K562 (cell line): Measurements from ENCODE around the gene DELE1. TPM values are rescaled to one million over a fixed set of nuclear protein-coding genes. Genes with fewer than 3 reads are reported as not detected.

Experiments used
- ATAC-seq: fragments of 200-7000 bp; cut with Tn5 transposase; 3 replicates; pipeline ENCODE4 v1.9.1; 2020; ENCODE audit warnings: moderate library complexity
- BruUV-seq: library from RNA; stranded (reverse); fragments of 400-500 nt; replicated peaks from 2 replicates; lab custom pipeline; 2021; lab: Mats Ljungman, UMichigan
- CTCF ChIA-PET: fragments of 300-600 bp; formaldehyde crosslinking; extraction: SDS; loops from one replicate; lab custom pipeline; 2021; ENCODE audit warnings: low intra/inter-chr PET ratio; lab: Yijun Ruan, JAX
- POLR2A ChIA-PET: fragments of 300-600, 350-650 bp; sonication (Branson Sonifier 250); formaldehyde crosslinking; extraction: SDS; loops from one replicate; lab custom pipeline; 2021; ENCODE audit warnings: antibody characterized with exemption, inconsistent platforms; lab: Yijun Ruan, JAX
- DNase-seq, 4 experiments: peaks; one replicate each; pipeline versions ENCODE4 v3.0.0 to v3.0.0-alpha.2; 2011 to 2018; ENCODE audit warnings: low spot score in 3 of 4, mixed read lengths in 3 of 4; ENCODE audit errors: extremely low read depth in 1 of 4
- FAIRE-seq: peaks from 2 replicates; lab custom pipeline; 2011; peaks lifted over from hg19 to GRCh38; lab: Jason Lieb, UNC
- H2AFZ ChIP-seq: 2 replicates; pipeline ENCODE4 v1.6.0; 2011; ENCODE audit warnings: low read depth, low read length, control low read depth, inconsistent platforms
- H3K27ac ChIP-seq: fragments of 200-600 bp; 3 replicates; pipeline ENCODE4 v1.8.0; 2011; ENCODE audit warnings: low read depth, mild to moderate bottlenecking, control low read depth, inconsistent platforms, low read length, moderate library complexity, mixed read lengths; ENCODE audit errors: extremely low read depth
- H3K27me3 ChIP-seq, 2 experiments: fragments of 300-600 bp in 1 of 2; 2 replicates in 1 of 2; 3 replicates in 1 of 2; pipeline versions ENCODE4 v1.6.0 to v1.8.0; 2011; ENCODE audit warnings: inconsistent platforms in 2 of 2, low read length in 2 of 2, mild to moderate bottlenecking in 1 of 2, mixed read lengths in 1 of 2, moderate library complexity in 1 of 2; ENCODE audit not compliant: control insufficient read depth in 2 of 2, insufficient read depth in 2 of 2
- H3K36me3 ChIP-seq: fragments of 300-600 bp; 3 replicates; pipeline ENCODE4 v1.8.0; 2011; ENCODE audit warnings: mild to moderate bottlenecking, low read length, inconsistent platforms; ENCODE audit not compliant: control insufficient read depth, insufficient read depth
- H3K4me1 ChIP-seq, 2 experiments: fragments of 200-600 bp in 1 of 2; replicated peaks in 1 of 2; 2 replicates in 1 of 2; 3 replicates in 1 of 2; pipeline versions ENCODE4 v1.5.1 to v1.8.0; 2011; ENCODE audit warnings: inconsistent platforms in 2 of 2, low read length in 2 of 2, mild to moderate bottlenecking in 1 of 2, mixed read lengths in 1 of 2, moderate library complexity in 1 of 2; ENCODE audit not compliant: control insufficient read depth in 2 of 2, insufficient read depth in 2 of 2
- H3K4me2 ChIP-seq: 2 replicates; pipeline ENCODE4 v1.6.1; 2011; ENCODE audit warnings: low read length, control low read depth, inconsistent platforms, mixed read lengths; ENCODE audit not compliant: insufficient read depth
- H3K4me3 ChIP-seq: fragments of 200-600 bp; sonication (generic), shearing (Covaris generic); 2 replicates; pipeline ENCODE4 v1.5.1; 2016; ENCODE audit warnings: control low read depth, inconsistent platforms
- H3K79me2 ChIP-seq: fragments of 200-600 bp; 3 replicates; pipeline ENCODE4 v1.8.0; 2011; ENCODE audit warnings: low read length, inconsistent platforms; ENCODE audit not compliant: control insufficient read depth, insufficient read depth
- H3K9ac ChIP-seq, 2 experiments: 2 replicates each; pipeline versions ENCODE4 v1.6.0 to v1.6.1; 2011; ENCODE audit warnings: low read depth in 2 of 2, low read length in 2 of 2, control low read depth in 1 of 2, inconsistent platforms in 1 of 2, mild to moderate bottlenecking in 1 of 2, mixed read lengths in 1 of 2; ENCODE audit not compliant: insufficient read depth in 1 of 2
- H3K9me1 ChIP-seq: one replicate; pipeline ENCODE4 v1.6.0; 2011; ENCODE audit warnings: inconsistent platforms, mild to moderate bottlenecking, low read length, moderate library complexity; ENCODE audit not compliant: control insufficient read depth, insufficient read depth
- H3K9me3 ChIP-seq: replicated peaks from 2 replicates; pipeline ENCODE4 v1.5.1; 2011; ENCODE audit warnings: low read depth, low read length, inconsistent platforms; ENCODE audit not compliant: control insufficient read depth, insufficient read depth
- H4K20me1 ChIP-seq: replicated peaks from 2 replicates; pipeline ENCODE4 v1.6.1; 2011; ENCODE audit warnings: low read length, inconsistent platforms, mixed read lengths; ENCODE audit not compliant: control insufficient read depth, insufficient read depth
- FOXA1 ChIP-seq: fragments of 450-650 bp; IDR thresholded peaks from 2 replicates; pipeline ENCODE4 v1.6.1; 2016; ENCODE audit warnings: mild to moderate bottlenecking, borderline replicate concordance
- GABPA ChIP-seq: fragments of 200-800 bp; sonication (Bioruptor generic); conservative IDR thresholded peaks from 2 replicates; pipeline ENCODE4 v1.6.1; 2016; ENCODE audit warnings: low read depth, missing genetic modification characterization, missing compliant biosample characterization
- MCM5 ChIP-seq: fragments of 450-650 bp; IDR thresholded peaks from 2 replicates; pipeline ENCODE4 v1.6.1; 2016; ENCODE audit warnings: low read depth
- MXI1 ChIP-seq: IDR thresholded peaks from 2 replicates; pipeline ENCODE4 v1.6.1; 2011; ENCODE audit warnings: low read depth, mild to moderate bottlenecking, improper control_type of control experiment, low read length
- SRSF9 ChIP-seq: fragments of 200-400 bp; formaldehyde crosslinking; IDR thresholded peaks from 2 replicates; pipeline ENCODE4 v1.6.1; 2017; ENCODE audit warnings: low read depth, low read length, borderline replicate concordance
- STAT5B ChIP-seq: fragments of 250-450 bp; sonication (Bioruptor Pico); IDR thresholded peaks from 2 replicates; pipeline ENCODE4 v1.8.0; 2021; ENCODE audit warnings: mild to moderate bottlenecking, inconsistent platforms
- TAF15 ChIP-seq: fragments of 200-400 bp; formaldehyde crosslinking; IDR thresholded peaks from 2 replicates; pipeline ENCODE4 v1.6.1; 2017; ENCODE audit warnings: mild to moderate bottlenecking, low read depth, low read length, moderate library complexity
- TEAD2 ChIP-seq: fragments of 450-650 bp; IDR thresholded peaks from 2 replicates; pipeline ENCODE4 v1.6.1; 2016; ENCODE audit warnings: missing genetic modification characterization, control low read depth, missing compliant biosample characterization
- ZNF165 ChIP-seq: fragments of 250-450 bp; sonication (Bioruptor Pico); IDR thresholded peaks from 2 replicates; pipeline ENCODE4 v1.4.0; 2020; ENCODE audit warnings: borderline replicate concordance
- WGBS: fragments of 100-300 bp; shearing (Covaris generic); methylation state at CpG from one replicate; pipeline ENCODE4 v1.1.6; 2016; ENCODE audit warnings: low coverage, mixed read lengths; ENCODE audit not compliant: insufficient coverage; ENCODE audit errors: missing lambda C conversion rate; 5-methylcytosine and 5-hydroxymethylcytosine counted together
- in situ Hi-C: fragments of 300-500 bp; cut with MboI; formaldehyde crosslinking; loops from 4 replicates; pipeline ENCODE4 v1.15.0; 2018; ENCODE audit warnings: inconsistent platforms, mixed read lengths
- intact Hi-C: fragments of 100-400 bp; cut with micrococcal nuclease; formaldehyde crosslinking; loops from 2 replicates; pipeline ENCODE4 v1.14.2; 2022
- polyA plus RNA-seq, 8 experiments: library from polyadenylated mRNA; depleted of rRNA in 4 of 8; stranded (reverse) in 5 of 8; unstranded in 3 of 8; fragments of >200 nt; fragmentation: Nextera tagmentation in 2 of 8; fragmentation: Illumina TruSeq in 1 of 8; extraction: Ambion mirVana in 2 of 8; extraction: Trizol in 1 of 8; gene quantifications; 2 replicates each; pipeline versions ENCODE4 v1.2.1 to v1.2.3, GENCODE V29; 2011 to 2014; ENCODE audit warnings: inconsistent platforms in 1 of 8, missing spikeins in 1 of 8
- total RNA-seq, 7 experiments: library from RNA; depleted of rRNA in 6 of 7; stranded (reverse); fragments of >200 nt in 6 of 7; fragmentation: Illumina TruSeq in 2 of 7; extraction: Trizol in 2 of 7; gene quantifications; 2 replicates each; pipeline versions ENCODE4 v1.2.1 to v1.2.3, GENCODE V29; 2011 to 2021; ENCODE audit warnings: low replicate concordance in 1 of 7
- TF ChIP-seq, protein P1 (sequence below), 2 experiments: fragments of 450-650 bp; IDR thresholded peaks; 2 replicates each; pipeline ENCODE4 v1.6.1; 2016
- TF ChIP-seq, protein P2 (sequence below): fragments of 450-650 bp; formaldehyde crosslinking; IDR thresholded peaks from 2 replicates; pipeline ENCODE4 v1.4.0; 2022; ENCODE audit warnings: missing genetic modification characterization
- TF ChIP-seq, protein P3 (sequence below): IDR thresholded peaks from 2 replicates; pipeline ENCODE4 v1.6.1; 2011; ENCODE audit warnings: borderline replicate concordance, low read depth, mild to moderate bottlenecking, moderate library complexity, low read length; ENCODE audit not compliant: insufficient read depth, poor library complexity, severe bottlenecking
- TF ChIP-seq, protein P4 (sequence below), 2 experiments: fragments of 200-800 bp in 1 of 2; sonication (Bioruptor generic) in 1 of 2; sonication (generic) in 1 of 2; formaldehyde crosslinking in 1 of 2; IDR thresholded peaks in 1 of 2; conservative IDR thresholded peaks in 1 of 2; 2 replicates each; pipeline versions ENCODE4 v1.5.0 to v1.6.1; 2016 to 2020; ENCODE audit warnings: missing compliant biosample characterization in 1 of 2, missing genetic modification characterization in 1 of 2, missing genetic modification reagents in 1 of 2

The DELE1 gene
- total and polyA plus RNA-seq, 9 of the 15 experiments (the other 6 are each of a cell fraction or from before 2014, with no cell fraction given), result 16.6 to 74.4 (median 49.8) TPM

DNA sequence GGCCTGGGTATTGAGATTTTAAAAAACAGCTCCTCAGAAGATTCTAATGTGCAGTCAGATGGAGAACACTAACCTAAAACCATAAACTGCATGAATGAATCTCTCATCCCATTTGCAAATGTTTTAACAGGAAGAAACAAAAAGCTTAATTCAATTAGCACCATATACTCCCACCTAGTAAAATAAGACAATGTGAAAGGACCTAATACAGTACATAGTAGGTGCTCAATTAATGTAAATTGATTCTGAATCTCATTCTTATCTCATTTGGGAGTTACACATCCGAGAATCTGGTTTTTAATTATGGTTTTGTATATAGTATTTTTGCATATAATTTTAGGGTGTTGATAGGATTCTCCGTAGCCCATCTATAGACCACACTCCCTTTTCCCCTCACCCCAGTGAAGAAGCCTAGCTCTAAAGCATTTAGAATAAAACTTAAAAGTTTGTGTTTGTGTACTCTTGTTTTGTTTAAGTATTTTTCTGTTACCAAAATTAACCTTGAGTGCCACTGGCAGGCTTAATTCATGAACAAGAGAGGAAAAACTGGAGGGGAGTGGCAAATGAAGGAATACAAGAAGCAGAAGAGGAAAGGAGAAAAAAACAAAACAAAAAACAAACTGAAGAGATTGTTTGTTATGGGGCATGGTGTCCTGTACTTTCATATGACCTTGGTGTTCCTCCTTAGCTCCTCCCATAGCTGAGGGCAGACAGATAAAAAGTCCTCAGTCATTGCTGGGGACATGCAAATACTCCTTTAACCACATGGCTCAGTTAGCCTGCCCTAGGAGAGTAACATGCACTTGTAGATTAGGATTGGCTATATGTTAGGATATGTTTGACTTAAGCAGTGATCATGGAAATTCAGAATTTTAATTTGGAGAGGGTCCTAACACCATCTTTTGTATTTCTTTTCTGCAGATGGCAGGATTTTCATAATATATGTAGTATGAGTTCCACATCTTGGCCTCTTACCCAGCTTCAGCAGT, 46.4 kb downstream of the DELE1 start:
- Histone ChIP-seq H3K9ac (peak overlapping the region; percentile 95 to 99), H3K27ac (peak overlapping the region; percentile 94), H2AFZ (peak overlapping the region; percentile 57), H3K4me1 (peaks cover 9 to 14% of the 10 kb centered on the region in 2 experiments; a peak in 3 of 5 replicates), H3K27me3 (no peaks in the 10 kb centered on the region), H3K4me3 (peak overlapping the region; percentile 72), H4K20me1 (no peaks in the 10 kb centered on the region), H3K79me2 (peaks cover 43% of the 10 kb centered on the region), H3K9me1 (no peaks in the 10 kb centered on the region), H3K4me2 (peak overlapping the region; percentile 88), H3K36me3 (peaks cover 41% of the 10 kb centered on the region), H3K9me3 (no peaks in the 10 kb centered on the region)
- 0% methylated on average over 2 of the region's 2 CpGs for WGBS
- ChIA-PET CTCF (interaction anchor here (0.5 to 0.7 kb wide), 2 partner anchors 43 to 277 kb away, joined by 3 to 4 read pairs; no protein-coding TSS in a partner anchor), POLR2A (interaction anchor here (0.6 to 2.4 kb wide), 22 partner anchors 9 to 536 kb away, joined by 3 to 15 read pairs (median 3); partner anchors contain the start of genes DELE1, GNPDA1 and PCDH12)
- peak; percentile 87 for ATAC-seq
- BruUV-seq, result no TSS peak
- in situ Hi-C loops, result no loop called here
- intact Hi-C loops, result loop anchor here (2.0 to 10.0 kb wide), 4 partner anchors 43 to 305 kb away; partner anchors contain the start of gene GNPDA1
- DNase-seq, result peak; percentile 63 to 93 (median 78)
- FAIRE-seq, result peak; percentile 99
- TF ChIP-seq MCM5, result no peak
- no peak for TF ChIP-seq ZNF165
- TF ChIP-seq, protein P1, sequence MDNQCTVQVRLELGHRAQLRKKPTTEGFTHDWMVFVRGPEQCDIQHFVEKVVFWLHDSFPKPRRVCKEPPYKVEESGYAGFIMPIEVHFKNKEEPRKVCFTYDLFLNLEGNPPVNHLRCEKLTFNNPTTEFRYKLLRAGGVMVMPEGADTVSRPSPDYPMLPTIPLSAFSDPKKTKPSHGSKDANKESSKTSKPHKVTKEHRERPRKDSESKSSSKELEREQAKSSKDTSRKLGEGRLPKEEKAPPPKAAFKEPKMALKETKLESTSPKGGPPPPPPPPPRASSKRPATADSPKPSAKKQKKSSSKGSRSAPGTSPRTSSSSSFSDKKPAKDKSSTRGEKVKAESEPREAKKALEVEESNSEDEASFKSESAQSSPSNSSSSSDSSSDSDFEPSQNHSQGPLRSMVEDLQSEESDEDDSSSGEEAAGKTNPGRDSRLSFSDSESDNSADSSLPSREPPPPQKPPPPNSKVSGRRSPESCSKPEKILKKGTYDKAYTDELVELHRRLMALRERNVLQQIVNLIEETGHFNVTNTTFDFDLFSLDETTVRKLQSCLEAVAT (IDR thresholded peaks at IDR 0.05), result peak in 1 of 2 experiments; percentile 62; a peak in 1 of 4 replicates
- TF ChIP-seq MXI1, result peak; percentile 60; the same call in 1 of the 2 replicates
- TF ChIP-seq, protein P2, sequence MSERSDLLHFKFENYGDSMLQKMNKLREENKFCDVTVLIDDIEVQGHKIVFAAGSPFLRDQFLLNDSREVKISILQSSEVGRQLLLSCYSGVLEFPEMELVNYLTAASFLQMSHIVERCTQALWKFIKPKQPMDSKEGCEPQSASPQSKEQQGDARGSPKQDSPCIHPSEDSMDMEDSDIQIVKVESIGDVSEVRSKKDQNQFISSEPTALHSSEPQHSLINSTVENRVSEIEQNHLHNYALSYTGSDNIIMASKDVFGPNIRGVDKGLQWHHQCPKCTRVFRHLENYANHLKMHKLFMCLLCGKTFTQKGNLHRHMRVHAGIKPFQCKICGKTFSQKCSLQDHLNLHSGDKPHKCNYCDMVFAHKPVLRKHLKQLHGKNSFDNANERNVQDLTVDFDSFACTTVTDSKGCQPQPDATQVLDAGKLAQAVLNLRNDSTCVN (CRISPR knock-in tag), result no peak
- TF ChIP-seq, protein P3, sequence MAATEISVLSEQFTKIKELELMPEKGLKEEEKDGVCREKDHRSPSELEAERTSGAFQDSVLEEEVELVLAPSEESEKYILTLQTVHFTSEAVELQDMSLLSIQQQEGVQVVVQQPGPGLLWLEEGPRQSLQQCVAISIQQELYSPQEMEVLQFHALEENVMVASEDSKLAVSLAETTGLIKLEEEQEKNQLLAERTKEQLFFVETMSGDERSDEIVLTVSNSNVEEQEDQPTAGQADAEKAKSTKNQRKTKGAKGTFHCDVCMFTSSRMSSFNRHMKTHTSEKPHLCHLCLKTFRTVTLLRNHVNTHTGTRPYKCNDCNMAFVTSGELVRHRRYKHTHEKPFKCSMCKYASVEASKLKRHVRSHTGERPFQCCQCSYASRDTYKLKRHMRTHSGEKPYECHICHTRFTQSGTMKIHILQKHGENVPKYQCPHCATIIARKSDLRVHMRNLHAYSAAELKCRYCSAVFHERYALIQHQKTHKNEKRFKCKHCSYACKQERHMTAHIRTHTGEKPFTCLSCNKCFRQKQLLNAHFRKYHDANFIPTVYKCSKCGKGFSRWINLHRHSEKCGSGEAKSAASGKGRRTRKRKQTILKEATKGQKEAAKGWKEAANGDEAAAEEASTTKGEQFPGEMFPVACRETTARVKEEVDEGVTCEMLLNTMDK, result no peak
- TF ChIP-seq TEAD2 (tag), result no peak
- no peak for TF ChIP-seq GABPA
- TF ChIP-seq, protein P4, sequence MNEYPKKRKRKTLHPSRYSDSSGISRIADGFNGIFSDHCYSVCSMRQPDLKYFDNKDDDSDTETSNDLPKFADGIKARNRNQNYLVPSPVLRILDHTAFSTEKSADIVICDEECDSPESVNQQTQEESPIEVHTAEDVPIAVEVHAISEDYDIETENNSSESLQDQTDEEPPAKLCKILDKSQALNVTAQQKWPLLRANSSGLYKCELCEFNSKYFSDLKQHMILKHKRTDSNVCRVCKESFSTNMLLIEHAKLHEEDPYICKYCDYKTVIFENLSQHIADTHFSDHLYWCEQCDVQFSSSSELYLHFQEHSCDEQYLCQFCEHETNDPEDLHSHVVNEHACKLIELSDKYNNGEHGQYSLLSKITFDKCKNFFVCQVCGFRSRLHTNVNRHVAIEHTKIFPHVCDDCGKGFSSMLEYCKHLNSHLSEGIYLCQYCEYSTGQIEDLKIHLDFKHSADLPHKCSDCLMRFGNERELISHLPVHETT (CRISPR knock-in tag; conservative IDR thresholded peaks at IDR 0.05 in 1 of 2, IDR thresholded peaks at IDR 0.05 in 1 of 2), result no peak
- no peak for TF ChIP-seq SRSF9
- no peak for TF ChIP-seq TAF15
- no peak for TF ChIP-seq STAT5B (CRISPR knock-in tag)
- no peak for TF ChIP-seq FOXA1
